ENCODE results near the gene LRIG3. TPM values are rescaled to one million over a fixed set of nuclear protein-coding genes. Genes with fewer than 3 reads are reported as not detected.

Gene LRIG3, protein sequence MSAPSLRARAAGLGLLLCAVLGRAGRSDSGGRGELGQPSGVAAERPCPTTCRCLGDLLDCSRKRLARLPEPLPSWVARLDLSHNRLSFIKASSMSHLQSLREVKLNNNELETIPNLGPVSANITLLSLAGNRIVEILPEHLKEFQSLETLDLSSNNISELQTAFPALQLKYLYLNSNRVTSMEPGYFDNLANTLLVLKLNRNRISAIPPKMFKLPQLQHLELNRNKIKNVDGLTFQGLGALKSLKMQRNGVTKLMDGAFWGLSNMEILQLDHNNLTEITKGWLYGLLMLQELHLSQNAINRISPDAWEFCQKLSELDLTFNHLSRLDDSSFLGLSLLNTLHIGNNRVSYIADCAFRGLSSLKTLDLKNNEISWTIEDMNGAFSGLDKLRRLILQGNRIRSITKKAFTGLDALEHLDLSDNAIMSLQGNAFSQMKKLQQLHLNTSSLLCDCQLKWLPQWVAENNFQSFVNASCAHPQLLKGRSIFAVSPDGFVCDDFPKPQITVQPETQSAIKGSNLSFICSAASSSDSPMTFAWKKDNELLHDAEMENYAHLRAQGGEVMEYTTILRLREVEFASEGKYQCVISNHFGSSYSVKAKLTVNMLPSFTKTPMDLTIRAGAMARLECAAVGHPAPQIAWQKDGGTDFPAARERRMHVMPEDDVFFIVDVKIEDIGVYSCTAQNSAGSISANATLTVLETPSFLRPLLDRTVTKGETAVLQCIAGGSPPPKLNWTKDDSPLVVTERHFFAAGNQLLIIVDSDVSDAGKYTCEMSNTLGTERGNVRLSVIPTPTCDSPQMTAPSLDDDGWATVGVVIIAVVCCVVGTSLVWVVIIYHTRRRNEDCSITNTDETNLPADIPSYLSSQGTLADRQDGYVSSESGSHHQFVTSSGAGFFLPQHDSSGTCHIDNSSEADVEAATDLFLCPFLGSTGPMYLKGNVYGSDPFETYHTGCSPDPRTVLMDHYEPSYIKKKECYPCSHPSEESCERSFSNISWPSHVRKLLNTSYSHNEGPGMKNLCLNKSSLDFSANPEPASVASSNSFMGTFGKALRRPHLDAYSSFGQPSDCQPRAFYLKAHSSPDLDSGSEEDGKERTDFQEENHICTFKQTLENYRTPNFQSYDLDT
- total RNA-seq = 4.0 and 15.1 TPM in 2 replicates

DNA sequence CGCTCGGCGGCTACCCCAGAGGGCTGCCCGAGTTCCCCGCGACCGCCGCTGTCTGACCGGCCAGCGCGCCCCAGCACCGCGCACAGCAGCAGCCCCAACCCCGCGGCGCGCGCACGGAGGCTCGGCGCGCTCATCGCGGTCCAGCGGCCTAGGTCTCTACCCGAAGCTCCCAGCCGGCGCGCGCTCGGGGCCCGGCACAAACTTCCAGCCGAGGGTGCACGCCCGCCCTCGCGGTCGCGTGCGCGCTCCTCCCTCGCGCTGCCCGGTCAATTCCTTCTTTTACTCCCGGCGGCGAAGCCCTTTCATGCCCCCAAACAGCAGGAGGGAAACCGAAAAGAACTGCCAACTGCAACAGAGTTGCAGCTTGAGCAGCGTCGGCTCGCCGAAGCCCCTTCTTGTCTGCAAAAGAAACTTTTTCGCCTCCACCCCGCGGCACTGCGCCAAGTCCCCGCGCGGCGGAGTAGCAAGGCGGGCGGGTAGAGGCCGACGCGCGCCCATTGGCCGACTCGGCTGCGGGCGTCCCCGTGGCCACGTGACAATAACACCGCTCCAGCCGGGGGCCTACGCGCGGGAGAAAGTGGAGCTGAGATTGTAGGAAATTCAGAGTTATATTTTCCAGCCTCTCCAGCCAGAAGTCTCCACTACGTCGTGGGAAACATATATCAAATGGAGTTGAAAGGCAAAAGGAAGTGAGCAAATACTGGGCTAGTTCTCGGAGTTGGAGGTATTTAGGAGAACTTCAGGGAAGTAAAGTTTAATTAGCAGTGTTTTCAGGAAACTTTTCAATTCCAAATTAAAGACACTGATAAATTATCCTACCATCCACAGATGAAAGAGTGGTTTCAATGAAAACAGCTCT, at the start of gene LRIG3:
Gene LRIG3, minus strand, starts transcription at position 403 of the 859 bp plus-strand sequence. Its CDS starts 269 bp downstream, at position 134.

